Thyroid gland (tissue), 4 donors: Measurements from ENCODE around the gene GAB1. TPM values are rescaled to one million over a fixed set of nuclear protein-coding genes. Genes with fewer than 3 reads are reported as not detected.

Source experiments
- DNase-seq, 2 donors: peaks; one replicate each; pipeline ENCODE4 v3.0.0-alpha.2; 2019
- H3K27ac ChIP-seq, 3 donors: fragments of 200-600 bp; sonication (generic); 1 replicate in 2 of 3; 2 replicates in 1 of 3; pipeline ENCODE4 v1.5.1; 2016 to 2019; ENCODE audit warnings: mild to moderate bottlenecking in 1 of 3, moderate library complexity in 1 of 3
- H3K27me3 ChIP-seq: fragments of 200-600 bp; sonication (generic); one replicate; pipeline ENCODE4 v1.5.1; 2019
- H3K36me3 ChIP-seq, 2 donors: fragments of 200-600 bp; sonication (generic); one replicate each; pipeline ENCODE4 v1.5.1; 2016 to 2019
- H3K4me1 ChIP-seq, 2 donors: fragments of 200-600 bp; sonication (generic); one replicate each; pipeline ENCODE4 v1.5.1; 2017 to 2019
- H3K4me3 ChIP-seq, 3 donors: fragments of 200-600 bp; sonication (generic); replicated peaks in 1 of 3; 1 replicate in 2 of 3; 2 replicates in 1 of 3; pipeline ENCODE4 v1.5.1; 2016; ENCODE audit warnings: mild to moderate bottlenecking in 1 of 3
- H3K9me3 ChIP-seq: fragments of 200-600 bp; sonication (generic); one replicate; pipeline ENCODE4 v1.5.1; 2017
- CTCF ChIP-seq, 6 experiments: fragments of 200-600 bp in 3 of 6; fragments of 450-650 bp in 3 of 6; sonication (generic) in 3 of 6; IDR thresholded peaks; one replicate each; pipeline ENCODE4 v1.5.1; 2016 to 2019; ENCODE audit warnings: antibody characterized with exemption in 6 of 6, mild to moderate bottlenecking in 2 of 6, inconsistent platforms in 1 of 6, moderate library complexity in 1 of 6
- POLR2A ChIP-seq, 2 donors: fragments of 450-650 bp; IDR thresholded peaks; one replicate each; pipeline ENCODE4 v1.6.1; 2017; ENCODE audit warnings: antibody characterized with exemption in 2 of 2, mild to moderate bottlenecking in 2 of 2, moderate library complexity in 1 of 2
- WGBS, 2 donors: methylation state at CpG; one replicate each; pipeline ENCODE4 v1.1.5; 2017; 5-methylcytosine and 5-hydroxymethylcytosine counted together
- intact Hi-C: fragments of 100-400 bp; cut with DNase I; formaldehyde crosslinking; loops from one replicate; pipeline ENCODE4 v1.15.1; 2023
- total RNA-seq, 4 donors: library from RNA; depleted of rRNA; stranded (reverse); fragments of >200 nt; gene quantifications; one replicate each; pipeline ENCODE4 v1.2.3, GENCODE V29; 2016

The GAB1 gene
- total RNA-seq, 4 donors from 2014 or later: 20.3 to 40.8 (median 32.5) TPM

DNA sequence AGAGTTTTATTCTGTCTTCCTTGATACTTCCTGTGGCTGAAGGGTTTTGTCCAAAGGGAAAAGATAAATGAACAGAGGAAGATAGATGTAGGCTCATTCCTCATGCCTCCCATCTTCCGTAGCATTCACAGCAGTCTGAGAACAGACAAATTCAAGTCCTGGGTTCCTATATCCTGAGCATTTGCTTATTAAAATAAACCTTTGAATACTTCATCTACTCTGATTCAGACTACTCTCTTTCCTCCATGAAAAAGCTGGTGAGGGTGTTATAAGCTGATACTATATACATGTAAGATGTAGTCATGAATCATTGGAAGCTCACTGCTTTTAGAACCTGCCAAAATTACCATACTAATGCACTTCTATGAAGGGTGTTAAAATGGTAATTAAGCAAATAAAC, 61.2 kb downstream of the GAB1 start:
- H3K4me3 ChIP-seq: no peak overlapping the region
- 74 to 83% methylated on average over 1 of the region's 1 CpG for WGBS, 2 donors
- H3K4me1 ChIP-seq: peaks cover 3 to 14% of the 10 kb centered on the region in 2 donors

DNA sequence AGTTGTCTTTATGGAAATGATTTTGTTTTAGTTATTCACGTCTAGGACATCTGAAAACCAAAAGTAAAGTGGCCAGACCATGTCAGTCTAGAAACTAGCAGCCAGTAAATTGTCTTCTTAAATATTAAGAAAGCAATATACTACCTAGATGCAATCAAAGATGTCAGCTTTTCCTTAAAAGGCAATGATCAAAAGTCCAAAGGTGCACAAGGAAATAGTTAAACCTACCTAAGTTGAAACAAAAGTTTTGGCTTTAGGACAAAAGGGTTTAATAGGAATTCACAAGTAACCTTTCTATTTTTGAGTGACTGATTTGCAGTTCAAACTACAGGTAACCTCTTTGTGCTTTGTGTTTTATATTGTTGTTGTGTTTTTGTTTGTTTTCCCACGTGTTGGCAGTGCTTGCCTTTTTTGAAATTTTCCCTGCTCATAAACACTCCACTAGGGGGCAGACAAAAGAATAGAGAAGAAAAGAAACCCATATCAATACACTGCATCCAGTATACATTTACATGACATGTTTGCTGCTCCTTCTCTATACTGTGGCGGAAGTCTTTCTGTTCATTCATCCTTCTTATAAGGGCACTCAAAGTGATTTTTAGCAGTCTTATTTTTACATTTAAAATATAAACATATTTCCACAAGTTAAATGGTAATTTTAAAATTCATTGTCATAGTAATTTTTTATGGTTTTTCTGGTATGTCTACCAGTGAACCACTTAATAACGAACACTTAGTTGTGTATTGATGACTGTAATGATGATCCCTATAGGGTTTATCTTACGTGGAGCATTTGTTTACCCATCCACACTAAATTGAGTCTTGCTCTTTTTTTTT, 62.7 kb downstream of the GAB1 start:
- Histone ChIP-seq H3K27ac (no peak overlapping the region), H3K9me3 (no peaks in the 10 kb centered on the region), H3K4me1 (peaks cover 17 to 29% of the 10 kb centered on the region in 2 donors), H3K36me3 (no peaks in the 10 kb centered on the region), H3K27me3 (no peaks in the 10 kb centered on the region), H3K4me3 (no peak overlapping the region)
- no peak for TF ChIP-seq POLR2A (IDR thresholded peaks at IDR 0.05)
- peak in 5 of 6 experiments; percentile 32 to 70 (median 50) for TF ChIP-seq CTCF (IDR thresholded peaks at IDR 0.05)
- intact Hi-C loops: loop anchor here (10.0 kb wide), 1 partner anchor 65 kb away; the partner anchor contains the start of gene GAB1
- no peak for DNase-seq
- 76 to 77% methylated on average over 5 of the region's 5 CpGs for WGBS, 2 donors

More for the DNA sequence above, 61.2 kb downstream of the GAB1 start:
- intact Hi-C loops: loop anchor here (10.0 kb wide), 1 partner anchor 63 kb away; the partner anchor contains the start of gene GAB1
- no peak for TF ChIP-seq CTCF (IDR thresholded peaks at IDR 0.05)
- TF ChIP-seq POLR2A (IDR thresholded peaks at IDR 0.05): no peak
- no peaks in the 10 kb centered on the region for H3K9me3 ChIP-seq
- H3K27me3 ChIP-seq: no peaks in the 10 kb centered on the region
- H3K36me3 ChIP-seq: no peaks in the 10 kb centered on the region
- no peak overlapping the region for H3K27ac ChIP-seq
- DNase-seq: no peak

DNA sequence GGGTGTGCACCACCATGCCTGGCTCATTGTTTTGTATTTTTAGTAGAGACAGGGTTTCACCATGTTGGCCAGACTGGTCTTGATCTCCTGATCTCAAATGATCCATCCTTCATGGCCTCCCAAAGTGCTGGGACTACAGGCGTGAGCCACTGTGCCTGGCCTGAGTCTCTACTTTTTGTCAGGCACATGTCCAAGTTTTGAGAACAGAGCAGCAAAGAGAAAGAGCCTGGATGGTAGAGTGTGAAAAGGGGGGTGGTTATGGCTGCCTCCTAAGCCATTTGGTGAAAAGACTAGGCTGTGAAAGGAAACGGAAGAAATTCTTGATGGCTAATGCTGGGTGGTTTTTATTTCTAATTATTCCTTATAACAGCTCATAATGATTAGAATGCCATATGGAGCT, 63.4 kb downstream of the GAB1 start:
- no peak for DNase-seq

GRCh38 chr4:143402776-143403552, 66.3 kb downstream of the GAB1 start:
- Histone ChIP-seq H3K4me1 (peaks cover 35 to 54% of the 10 kb centered on the region in 2 donors), H3K36me3 (no peaks in the 10 kb centered on the region), H3K9me3 (no peaks in the 10 kb centered on the region), H3K27me3 (no peaks in the 10 kb centered on the region), H3K27ac (peak overlapping the region in 2 of 3 donors; percentile 5 to 66), H3K4me3 (no peak overlapping the region)
- 22 to 34% methylated on average over 4 of the region's 4 CpGs for WGBS, 2 donors
- intact Hi-C loops: no loop called here
- TF ChIP-seq POLR2A (IDR thresholded peaks at IDR 0.05) (no peak), CTCF (IDR thresholded peaks at IDR 0.05) (no peak)
- DNase-seq: no peak

More for the DNA sequence above, 63.4 kb downstream of the GAB1 start:
- Histone ChIP-seq H3K9me3 (no peaks in the 10 kb centered on the region), H3K36me3 (no peaks in the 10 kb centered on the region), H3K27ac (no peak overlapping the region), H3K4me1 (peaks cover 21 to 34% of the 10 kb centered on the region in 2 donors), H3K4me3 (no peak overlapping the region), H3K27me3 (no peaks in the 10 kb centered on the region)
- intact Hi-C loops: no loop called here
- WGBS, 2 donors: 84 to 90% methylated on average over 2 of the region's 2 CpGs
- TF ChIP-seq CTCF (IDR thresholded peaks at IDR 0.05) (no peak), POLR2A (IDR thresholded peaks at IDR 0.05) (no peak)

DNA sequence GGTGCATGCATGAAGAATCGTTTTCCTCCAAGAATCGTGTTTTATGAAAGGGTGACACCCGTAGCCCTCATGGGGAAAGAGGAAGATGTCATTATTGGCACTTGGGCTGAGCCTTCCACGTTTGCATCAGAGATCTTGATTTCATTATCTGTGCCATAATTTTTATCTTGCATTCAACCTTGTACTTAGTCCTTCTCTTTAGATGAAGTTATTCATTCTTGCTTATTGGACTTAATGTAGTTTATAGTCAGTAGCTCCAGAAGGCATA, 66.8 kb downstream of the GAB1 start:
- no peak overlapping the region for H3K4me3 ChIP-seq
- DNase-seq: no peak
- no peaks in the 10 kb centered on the region for H3K36me3 ChIP-seq
- TF ChIP-seq POLR2A (IDR thresholded peaks at IDR 0.05): no peak
- no peak for TF ChIP-seq CTCF (IDR thresholded peaks at IDR 0.05)
- H3K27me3 ChIP-seq: no peaks in the 10 kb centered on the region
- peaks cover 35 to 57% of the 10 kb centered on the region in 2 donors for H3K4me1 ChIP-seq
- intact Hi-C loops: no loop called here
- no peaks in the 10 kb centered on the region for H3K9me3 ChIP-seq
- peak overlapping the region in 1 of 3 donors; percentile 66 for H3K27ac ChIP-seq
- 52 to 70% methylated on average over 4 of the region's 4 CpGs for WGBS, 2 donors
